Measurements from ENCODE around the gene GMDS.

DNA sequence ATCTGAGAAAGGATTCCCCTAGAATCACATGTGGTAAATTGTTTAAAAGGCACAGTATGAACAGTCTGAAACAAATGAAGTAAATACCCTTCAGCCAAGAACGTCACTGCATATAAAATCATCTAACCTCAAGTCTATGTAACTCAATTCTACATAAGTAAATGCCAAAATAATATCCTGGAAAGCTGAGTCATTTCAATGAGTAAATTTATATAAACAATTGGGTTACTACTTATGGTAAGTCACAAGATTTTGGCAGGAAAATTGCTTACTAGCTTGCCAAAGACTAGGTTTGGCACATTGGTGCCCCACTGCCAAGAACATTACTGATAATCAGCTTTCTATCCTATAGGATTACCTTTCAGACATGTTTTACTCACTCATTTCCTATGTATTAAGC, 8.4 kb downstream of the GMDS start:
- TF ChIP-seq, protein P1, sequence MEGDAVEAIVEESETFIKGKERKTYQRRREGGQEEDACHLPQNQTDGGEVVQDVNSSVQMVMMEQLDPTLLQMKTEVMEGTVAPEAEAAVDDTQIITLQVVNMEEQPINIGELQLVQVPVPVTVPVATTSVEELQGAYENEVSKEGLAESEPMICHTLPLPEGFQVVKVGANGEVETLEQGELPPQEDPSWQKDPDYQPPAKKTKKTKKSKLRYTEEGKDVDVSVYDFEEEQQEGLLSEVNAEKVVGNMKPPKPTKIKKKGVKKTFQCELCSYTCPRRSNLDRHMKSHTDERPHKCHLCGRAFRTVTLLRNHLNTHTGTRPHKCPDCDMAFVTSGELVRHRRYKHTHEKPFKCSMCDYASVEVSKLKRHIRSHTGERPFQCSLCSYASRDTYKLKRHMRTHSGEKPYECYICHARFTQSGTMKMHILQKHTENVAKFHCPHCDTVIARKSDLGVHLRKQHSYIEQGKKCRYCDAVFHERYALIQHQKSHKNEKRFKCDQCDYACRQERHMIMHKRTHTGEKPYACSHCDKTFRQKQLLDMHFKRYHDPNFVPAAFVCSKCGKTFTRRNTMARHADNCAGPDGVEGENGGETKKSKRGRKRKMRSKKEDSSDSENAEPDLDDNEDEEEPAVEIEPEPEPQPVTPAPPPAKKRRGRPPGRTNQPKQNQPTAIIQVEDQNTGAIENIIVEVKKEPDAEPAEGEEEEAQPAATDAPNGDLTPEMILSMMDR (conservative IDR thresholded peaks at IDR 0.05 in 1 of 2, IDR thresholded peaks at IDR 0.05 in 1 of 2; ENCODE audit: extremely low read depth in 1 of 2, insufficient read depth in 1 of 2, low read depth in 1 of 2, low read length in 2 of 2) = no peak
- no peak for TF ChIP-seq EZH2 (IDR thresholded peaks at IDR 0.05; ENCODE audit: borderline replicate concordance, low read length)
